ENCODE measurements around the gene KRTAP19-4.
"Not testable (repeated sequence)": the region's sequence is repeated elsewhere in the genome, so short reads cannot be mapped to it uniquely, and the experiment has no call there.

Gene KRTAP19-4

GRCh38 chr21:30497065-30497464 lies at the start of gene KRTAP19-4:
Gene KRTAP19-4 (minus strand): TSS chr21:30497165. CDS start chr21:30497110, 55 bp downstream.
- no peak for DNase-seq (ENCODE audit: low read depth in 2 of 2)

GRCh38 chr21:30541764-30542163 lies 44.8 kb upstream of the KRTAP19-4 start, which contains the start of gene KRTAP19-6:
Gene KRTAP19-6 (minus strand): TSS chr21:30541864. CDS start chr21:30541833, 31 bp downstream.
- no peak for DNase-seq (ENCODE audit: low read depth in 2 of 2)

- no peak for DNase-seq (ENCODE audit: low read depth in 2 of 2)
Measured at GRCh38 chr21:30518876-30519275, 21.9 kb upstream of the KRTAP19-4 start.

- no peak for DNase-seq (ENCODE audit: low read depth in 2 of 2)
Measured at GRCh38 chr21:30515681-30516080, 18.7 kb upstream of the KRTAP19-4 start.

- DNase-seq (ENCODE audit: low read depth in 2 of 2), result not testable (repeated sequence)
Measured at GRCh38 chr21:30505621-30506205, 8.7 kb upstream of the KRTAP19-4 start.

GRCh38 chr21:30502041-30502440 lies 5.1 kb upstream of the KRTAP19-4 start, which contains the start of gene KRTAP19-5:
Gene KRTAP19-5 (minus strand): TSS chr21:30502141. CDS start chr21:30502090, 51 bp downstream.
- DNase-seq (ENCODE audit: low read depth in 2 of 2), result no peak

GRCh38 chr21:30491963-30492428 lies 5.0 kb downstream of the KRTAP19-4 start, which contains the start of gene KRTAP19-3:
Gene KRTAP19-3 (minus strand): TSS chr21:30492013. CDS start chr21:30491957, 56 bp downstream.
- no peak for DNase-seq (ENCODE audit: low read depth in 2 of 2)

- DNase-seq (ENCODE audit: low read depth in 2 of 2), result no peak
Measured at GRCh38 chr21:30487336-30487735, 9.6 kb downstream of the KRTAP19-4 start, which contains the start of gene KRTAP19-2. Gene KRTAP19-2 (minus strand): TSS chr21:30487436. CDS start chr21:30487348, 88 bp downstream.

GRCh38 chr21:30486180-30486579 lies 10.8 kb downstream of the KRTAP19-4 start:
- no peak for DNase-seq (ENCODE audit: low read depth in 2 of 2)

- no peak for DNase-seq (ENCODE audit: low read depth in 2 of 2)
Measured at GRCh38 chr21:30482130-30482529, 14.8 kb downstream of the KRTAP19-4 start.

GRCh38 chr21:30480145-30480544 lies 16.8 kb downstream of the KRTAP19-4 start, which contains the start of gene KRTAP19-1:
Gene KRTAP19-1 (minus strand): TSS chr21:30480367. CDS start chr21:30480317, 50 bp downstream.
- no peak for DNase-seq (ENCODE audit: low read depth in 2 of 2)

GRCh38 chr21:30479259-30479658 lies 17.7 kb downstream of the KRTAP19-4 start:
- DNase-seq (ENCODE audit: low read depth in 2 of 2), result no peak

- DNase-seq (ENCODE audit: low read depth in 2 of 2), result no peak
Measured at GRCh38 chr21:30478004-30478403, 19.0 kb downstream of the KRTAP19-4 start.

GRCh38 chr21:30468900-30469714 lies 27.9 kb downstream of the KRTAP19-4 start:
- DNase-seq (ENCODE audit: low read depth in 2 of 2), result no peak

GRCh38 chr21:30463713-30464112 lies 33.3 kb downstream of the KRTAP19-4 start:
- no peak for DNase-seq (ENCODE audit: low read depth in 2 of 2)

GRCh38 chr21:30448514-30448913 lies 48.5 kb downstream of the KRTAP19-4 start:
- no peak for DNase-seq (ENCODE audit: low read depth in 2 of 2)

GRCh38 chr21:30447056-30447455 lies 49.9 kb downstream of the KRTAP19-4 start:
- DNase-seq (ENCODE audit: low read depth in 2 of 2), result no peak

Measured in stimulated activated CD8-positive, alpha-beta memory T cell treated with anti-CD3 and anti-CD28 coated beads, Interleukin-7, amount 100 ng/mL, for 1 hour (primary cell).